Brain microvascular endothelial cell (primary cell): ENCODE results near the gene SLC35A1.

ENCODE experiments used
- DNase-seq: peaks from one replicate; pipeline ENCODE4 v3.0.0-alpha.2; 2020
- H3K27ac ChIP-seq: fragments of 250-450 bp; sonication (Bioruptor Pico); 2 replicates; pipeline ENCODE4 v1.5.1; 2020; ENCODE audit warnings: mild to moderate bottlenecking, moderate library complexity
- H3K27me3 ChIP-seq: fragments of 250-450 bp; sonication (Bioruptor Pico); replicated peaks from 2 replicates; pipeline ENCODE4 v1.5.1; 2020; ENCODE audit warnings: mild to moderate bottlenecking
- H3K36me3 ChIP-seq: fragments of 250-450 bp; sonication (Bioruptor Pico); replicated peaks from 2 replicates; pipeline ENCODE4 v1.5.1; 2020; ENCODE audit warnings: mild to moderate bottlenecking
- H3K4me3 ChIP-seq: 2 replicates; pipeline ENCODE4 v1.5.1; 2011; ENCODE audit warnings: low read depth, mild to moderate bottlenecking, control low read depth, low read length, moderate library complexity
- CTCF ChIP-seq: IDR thresholded peaks from 2 replicates; pipeline ENCODE4 v1.5.1; 2011; ENCODE audit warnings: low read depth, mild to moderate bottlenecking, moderate library complexity, low read length, control low read depth, inconsistent platforms; ENCODE audit errors: missing control alignments
- in situ Hi-C: cut with HindIII; loops from 2 replicates; pipeline ENCODE4 v1.10.0; 2017; ENCODE audit warnings: low sequenced_read_pairs, low pct_ligation_motif_present

The SLC35A1 gene

GRCh38 chr6:87529221-87529620, 56.4 kb downstream of the SLC35A1 start:
- Histone ChIP-seq H3K27me3 (no peaks in the 10 kb centered on the region), H3K4me3 (no peak overlapping the region), H3K27ac (no peak overlapping the region), H3K36me3 (peaks cover 9% of the 10 kb centered on the region)
- in situ Hi-C loops = no loop called here
- no peak for DNase-seq
- no peak for TF ChIP-seq CTCF

- Histone ChIP-seq H3K27me3 (no peaks in the 10 kb centered on the region), H3K4me3 (no peak overlapping the region), H3K36me3 (peaks cover 15% of the 10 kb centered on the region), H3K27ac (no peak overlapping the region)
- in situ Hi-C loops = no loop called here
- no peak for DNase-seq
- no peak for TF ChIP-seq CTCF
These were observed 61.7 kb downstream of the SLC35A1 start for GRCh38 chr6:87534377-87535047.

GRCh38 chr6:87538510-87539260, 65.9 kb downstream of the SLC35A1 start:
- in situ Hi-C loops = no loop called here
- TF ChIP-seq CTCF = no peak
- no peak for DNase-seq
- H3K27ac ChIP-seq = no peak overlapping the region
- no peaks in the 10 kb centered on the region for H3K27me3 ChIP-seq
- H3K4me3 ChIP-seq = no peak overlapping the region
- H3K36me3 ChIP-seq = peaks cover 34% of the 10 kb centered on the region

- no peak for TF ChIP-seq CTCF
- no peak for DNase-seq
- no peak overlapping the region for H3K4me3 ChIP-seq
- in situ Hi-C loops = no loop called here
- H3K27me3 ChIP-seq = no peaks in the 10 kb centered on the region
- peaks cover 36% of the 10 kb centered on the region for H3K36me3 ChIP-seq
- no peak overlapping the region for H3K27ac ChIP-seq
These were observed 66.8 kb downstream of the SLC35A1 start for GRCh38 chr6:87539554-87539953.

GRCh38 chr6:87540539-87540938, 67.8 kb downstream of the SLC35A1 start:
- TF ChIP-seq CTCF = no peak
- DNase-seq = no peak
- Histone ChIP-seq H3K4me3 (no peak overlapping the region), H3K27ac (no peak overlapping the region), H3K36me3 (peaks cover 36% of the 10 kb centered on the region), H3K27me3 (no peaks in the 10 kb centered on the region)
- in situ Hi-C loops = no loop called here
